IMR-90 (cell line): ENCODE results near the gene KIAA1143. TPM values are rescaled to one million over a fixed set of nuclear protein-coding genes. Genes with fewer than 3 reads are reported as not detected.

Experiments used
- polyA plus RNA-seq, 3 experiments: library from polyadenylated mRNA; depleted of rRNA; stranded (reverse); fragments of >200 nt; gene quantifications; 2 replicates each; pipeline ENCODE4 v1.2.3, GENCODE V29; 2012; ENCODE audit warnings: low replicate concordance in 1 of 3
- total RNA-seq: library from RNA; depleted of rRNA; stranded (reverse); fragments of >200 nt; gene quantifications from 2 replicates; pipeline ENCODE4 v1.2.3, GENCODE V29; 2012; rRNA removed

The KIAA1143 gene
- total and polyA plus RNA-seq, 2 of the 4 experiments (the other 2 are of a cell fraction): 6.2 to 16.8 TPM

Other genes starting within 250 kb of the KIAA1143 start
- 4.7 TPM in 2 replicates for gene ZKSCAN7, start 206.4 kb downstream of the KIAA1143 start, total RNA-seq
- gene ZKSCAN7, start 206.4 kb downstream of the KIAA1143 start, polyA plus RNA-seq (2012; rRNA removed): 2.6 and 3.0 TPM in 2 replicates
- 1.3 and 1.4 TPM in 2 replicates for gene ZNF660, start 176.7 kb downstream of the KIAA1143 start, total RNA-seq
- 0.59 and 0.70 TPM in 2 replicates for gene ZNF660, start 176.7 kb downstream of the KIAA1143 start, polyA plus RNA-seq (2012; rRNA removed)
- gene ZNF197, start 136.6 kb downstream of the KIAA1143 start, total RNA-seq: 14.9 and 18.9 TPM in 2 replicates
- 4.1 and 5.0 TPM in 2 replicates for gene ZNF197, start 136.6 kb downstream of the KIAA1143 start, polyA plus RNA-seq (2012; rRNA removed)
- gene ZNF35, start 112.9 kb downstream of the KIAA1143 start, total RNA-seq: 19.2 and 19.5 TPM in 2 replicates
- 2.9 and 3.8 TPM in 2 replicates for gene ZNF35, start 112.9 kb downstream of the KIAA1143 start, polyA plus RNA-seq (2012; rRNA removed)
- gene ZNF502, start 49.0 kb downstream of the KIAA1143 start, total RNA-seq: 5.7 and 6.1 TPM in 2 replicates
- gene ZNF502, start 49.0 kb downstream of the KIAA1143 start, polyA plus RNA-seq (2012; rRNA removed): 1.5 and 2.1 TPM in 2 replicates
- 3.2 and 4.7 TPM in 2 replicates for gene ZNF501, start 32.0 kb downstream of the KIAA1143 start, total RNA-seq
- 1.1 and 1.3 TPM in 2 replicates for gene ZNF501, start 32.0 kb downstream of the KIAA1143 start, polyA plus RNA-seq (2012; rRNA removed)
- gene KIF15, start 175 bp upstream of the KIAA1143 start, total RNA-seq: 8.4 and 10.8 TPM in 2 replicates
- 2.9 and 3.7 TPM in 2 replicates for gene KIF15, start 175 bp upstream of the KIAA1143 start, polyA plus RNA-seq (2012; rRNA removed)
- 10.3 and 13.1 TPM in 2 replicates for gene TMEM42, start 100.3 kb upstream of the KIAA1143 start, total RNA-seq
- gene TMEM42, start 100.3 kb upstream of the KIAA1143 start, polyA plus RNA-seq (2012; rRNA removed): 23.7 and 24.7 TPM in 2 replicates
- gene TGM4, start 113.0 kb upstream of the KIAA1143 start, total RNA-seq: under 0.01 TPM in 1 of 2 replicates, not detected in the other
- gene TGM4, start 113.0 kb upstream of the KIAA1143 start, polyA plus RNA-seq (2012; rRNA removed): 0.03 and 0.10 TPM in 2 replicates
- 57.2 and 57.7 TPM in 2 replicates for gene ZDHHC3, start 214.6 kb upstream of the KIAA1143 start, total RNA-seq
- gene ZDHHC3, start 214.6 kb upstream of the KIAA1143 start, polyA plus RNA-seq (2012; rRNA removed): 58.0 and 59.6 TPM in 2 replicates
- gene EXOSC7, start 214.6 kb upstream of the KIAA1143 start, total RNA-seq: 62.2 and 96.9 TPM in 2 replicates
- 52.8 and 61.6 TPM in 2 replicates for gene EXOSC7, start 214.6 kb upstream of the KIAA1143 start, polyA plus RNA-seq (2012; rRNA removed)